Measurements from ENCODE around the gene IRF7.

Gene IRF7

DNA sequence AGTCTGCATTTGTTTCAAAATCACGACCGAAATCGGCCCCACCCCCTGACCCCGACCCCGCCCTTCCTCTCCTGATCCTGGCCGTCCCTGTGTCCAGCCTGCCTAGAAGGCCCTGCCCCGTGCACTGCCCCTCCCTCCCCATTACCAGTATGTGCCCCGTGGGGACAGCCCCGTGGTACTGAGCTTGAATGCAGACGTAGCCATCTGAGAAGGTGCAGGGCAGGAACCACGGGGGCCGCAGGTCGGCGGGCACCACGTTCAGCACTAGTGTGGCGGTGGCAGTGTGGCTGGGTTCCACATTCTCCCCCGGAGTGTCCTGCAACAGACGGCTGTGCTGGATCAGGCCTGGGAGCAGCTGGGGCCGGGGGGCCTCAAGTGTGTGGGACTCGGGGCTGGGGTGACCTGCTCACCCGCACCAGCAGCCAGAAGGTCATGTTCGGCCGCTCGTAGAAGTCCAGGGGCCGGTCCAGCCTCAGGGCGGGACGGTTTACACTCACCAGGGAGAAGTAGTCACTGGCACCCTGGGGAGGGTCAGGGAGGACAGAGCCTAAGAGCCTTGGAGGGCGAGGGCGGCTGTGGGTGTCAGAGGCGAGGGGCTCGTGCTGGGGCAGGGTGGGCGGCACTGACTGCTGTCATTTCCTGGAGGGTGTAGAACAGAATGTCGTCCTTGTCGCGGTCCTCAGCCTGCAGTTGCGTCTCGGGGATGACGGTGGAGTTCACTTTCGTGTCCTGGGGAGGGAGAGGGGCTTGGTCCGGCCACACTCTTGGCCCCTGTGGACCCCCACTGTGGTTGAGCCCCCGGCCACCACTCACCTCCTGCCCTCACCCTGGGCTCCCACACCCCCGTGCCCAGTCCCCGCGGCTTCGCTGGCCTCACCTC lies 5.4 kb upstream of the IRF7 start:
- no peak for DNase-seq

- DNase-seq, result no peak
Measured at GRCh38 chr11:620201-620600, 4.5 kb upstream of the IRF7 start.

DNA sequence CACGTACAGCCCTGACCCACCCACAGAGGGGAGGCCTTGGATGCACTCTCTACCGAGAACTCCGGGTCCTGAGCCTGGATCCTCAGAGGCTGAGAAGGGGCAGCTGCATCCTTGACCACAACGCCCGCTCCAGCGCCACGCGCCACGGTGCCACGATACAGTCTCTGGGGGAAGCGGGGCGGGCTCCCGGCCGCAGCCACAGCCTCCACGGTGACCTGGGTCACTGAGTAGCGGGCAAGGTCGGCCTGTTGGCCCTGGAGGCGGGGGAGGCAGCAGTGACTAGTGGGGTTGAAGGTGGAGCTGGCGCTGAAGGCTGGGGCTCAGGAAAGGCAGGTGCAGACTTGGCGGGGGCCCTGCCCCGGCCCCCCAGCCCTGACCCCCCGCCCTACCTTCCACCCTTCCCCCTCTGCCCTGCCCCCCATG lies 3.9 kb upstream of the IRF7 start:
- no peak for DNase-seq

DNA sequence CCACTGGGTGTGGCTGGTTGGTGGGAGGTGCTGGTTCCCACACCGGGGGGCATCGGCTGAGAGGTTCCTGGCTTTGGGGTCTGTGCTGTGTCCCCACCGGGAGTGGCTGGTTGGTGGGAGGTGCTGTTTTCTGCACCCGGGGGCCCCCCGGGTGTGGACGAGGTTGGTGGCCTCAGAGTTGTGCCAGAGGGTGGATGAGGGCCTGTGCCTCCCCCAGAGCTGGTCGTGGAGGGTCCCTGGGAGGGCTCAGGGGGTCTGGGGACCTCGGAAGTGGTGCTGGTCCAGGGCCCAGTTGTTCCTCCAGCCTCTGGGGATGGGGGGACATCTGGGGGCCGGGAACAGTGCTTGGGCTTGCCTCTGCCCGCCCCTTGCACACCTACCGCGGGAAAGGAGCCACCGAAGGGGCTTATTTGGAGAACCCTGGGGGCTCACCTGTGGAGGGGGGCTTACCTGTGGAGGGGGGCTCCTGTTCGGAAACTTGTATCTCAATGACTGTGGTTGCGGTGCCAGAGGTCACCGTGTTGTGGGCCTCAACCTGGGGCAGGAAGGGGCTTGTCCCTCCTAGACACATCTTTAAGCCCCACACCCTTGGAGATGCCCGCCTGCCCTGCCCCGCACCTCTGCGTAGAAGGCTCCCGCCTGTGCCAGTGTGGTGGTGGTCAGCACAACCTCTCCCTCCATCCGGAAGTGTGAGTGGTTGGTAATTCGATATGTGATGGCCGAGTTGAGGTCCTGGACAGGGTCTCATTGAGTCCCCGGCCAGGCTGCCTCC lies 3.3 kb upstream of the IRF7 start:
- no peak for DNase-seq

- no peak for DNase-seq
Measured at GRCh38 chr11:617912-618682, 2.3 kb upstream of the IRF7 start.

DNA sequence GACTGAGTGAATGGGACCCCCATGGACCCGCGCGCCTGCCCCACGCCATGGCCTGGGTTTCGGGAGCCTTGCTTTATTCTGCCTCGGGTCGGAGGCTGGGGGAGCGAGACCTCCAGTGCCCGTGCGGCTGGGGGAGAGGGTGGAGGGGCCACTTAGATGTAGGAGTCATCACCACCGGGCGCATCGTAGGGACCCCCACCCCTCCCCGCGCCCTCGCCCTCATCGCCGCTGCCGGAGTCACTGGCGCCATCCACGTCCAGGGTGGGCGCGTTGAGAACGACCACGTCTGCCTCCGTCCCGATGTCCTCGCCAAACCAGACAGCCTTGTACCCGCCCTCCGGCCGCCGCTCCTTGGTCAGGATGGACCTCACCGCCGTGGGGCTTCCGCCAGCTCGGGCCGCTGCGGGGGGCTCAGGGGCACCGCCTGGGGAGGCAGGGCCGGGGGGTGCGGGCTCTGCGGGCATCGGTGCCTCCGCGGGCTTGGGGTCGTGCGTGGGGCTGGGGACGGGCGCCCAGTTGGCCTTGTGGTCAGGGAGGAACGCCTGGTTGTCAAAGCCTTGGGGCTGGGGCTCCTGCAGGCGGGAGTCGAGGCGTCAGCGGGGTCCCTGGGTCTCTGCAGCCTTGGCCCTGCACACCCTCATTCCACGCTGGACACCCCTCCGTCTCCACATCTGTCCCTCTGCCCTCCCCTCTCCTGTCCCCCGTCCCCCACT lies 1.6 kb upstream of the IRF7 start:
- DNase-seq, result no peak

DNA sequence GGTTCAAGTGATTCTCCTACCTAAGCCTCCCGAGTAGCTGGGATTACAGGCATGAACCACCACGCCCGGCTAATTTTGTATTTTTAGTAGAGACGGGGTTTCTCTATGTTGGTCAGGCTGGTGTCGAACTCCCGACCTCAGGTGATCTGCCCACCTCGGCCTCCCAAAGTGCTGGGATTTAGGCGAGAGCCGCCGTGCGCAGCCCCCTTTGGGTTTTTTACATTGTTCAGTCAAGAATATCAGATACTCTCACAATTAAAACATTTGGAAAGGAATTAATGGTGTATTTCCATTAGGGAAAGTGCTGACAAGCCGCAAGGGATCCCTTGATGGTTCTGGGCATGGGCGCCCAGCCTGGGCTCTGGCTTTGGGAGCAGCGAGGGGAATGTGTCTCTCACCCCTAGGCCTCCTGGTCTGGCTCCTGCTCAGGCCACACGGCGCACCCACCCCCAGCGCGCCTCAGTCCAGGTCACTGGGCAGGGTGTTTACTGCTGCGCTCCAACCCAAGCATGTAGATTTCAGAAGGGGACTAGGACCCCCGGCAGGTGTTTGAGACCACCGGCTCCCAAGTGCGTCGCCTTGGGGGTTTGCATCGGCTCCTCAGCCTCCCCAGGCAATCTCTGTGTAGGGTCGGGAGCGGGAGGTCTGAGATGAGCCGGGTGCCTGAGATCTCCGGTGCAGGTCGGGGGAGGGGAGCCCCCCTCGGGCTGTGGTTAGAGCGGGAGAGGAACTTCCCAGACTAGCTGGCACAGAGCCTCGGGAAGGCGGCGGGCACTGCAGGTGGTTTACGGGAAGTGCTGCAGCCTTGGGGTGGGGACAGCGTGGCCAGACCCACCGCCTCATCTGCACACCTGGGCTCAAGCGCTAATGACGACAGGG lies 809 bp upstream of the IRF7 start:
- DNase-seq, result no peak

- DNase-seq, result no peak
Measured at GRCh38 chr11:614623-615503, 887 bp downstream of the IRF7 start.

DNA sequence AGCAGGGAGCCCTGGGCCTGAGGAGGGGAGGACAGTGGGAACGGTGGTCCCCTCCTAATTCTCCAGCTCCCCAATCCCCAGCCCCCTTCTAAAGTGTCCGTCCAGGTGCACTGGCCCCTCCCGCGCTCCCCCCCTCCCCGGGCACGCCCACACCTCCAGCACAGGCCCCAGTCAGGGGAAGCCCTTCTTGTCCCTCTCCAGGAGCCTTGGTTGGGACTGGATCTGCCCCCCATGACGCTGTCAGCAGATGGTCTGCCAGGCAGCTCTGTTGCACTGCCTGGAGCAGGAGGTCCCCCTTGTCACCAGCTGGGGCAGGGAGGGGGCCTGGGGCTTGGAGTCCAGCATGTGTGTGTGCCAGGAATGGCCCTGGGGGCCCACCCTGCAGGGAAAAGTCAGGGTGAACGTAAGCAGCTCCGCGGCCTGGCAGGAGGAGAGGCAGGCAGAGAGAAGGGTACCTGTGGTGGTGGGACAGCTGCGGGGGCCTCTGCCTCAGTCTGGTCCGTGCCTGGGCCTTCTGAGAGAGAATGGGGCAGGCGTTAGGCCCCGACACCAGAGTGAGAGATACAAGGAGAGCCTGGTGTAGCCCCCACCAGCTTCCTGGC lies 1.6 kb downstream of the IRF7 start:
- no peak for DNase-seq

DNA sequence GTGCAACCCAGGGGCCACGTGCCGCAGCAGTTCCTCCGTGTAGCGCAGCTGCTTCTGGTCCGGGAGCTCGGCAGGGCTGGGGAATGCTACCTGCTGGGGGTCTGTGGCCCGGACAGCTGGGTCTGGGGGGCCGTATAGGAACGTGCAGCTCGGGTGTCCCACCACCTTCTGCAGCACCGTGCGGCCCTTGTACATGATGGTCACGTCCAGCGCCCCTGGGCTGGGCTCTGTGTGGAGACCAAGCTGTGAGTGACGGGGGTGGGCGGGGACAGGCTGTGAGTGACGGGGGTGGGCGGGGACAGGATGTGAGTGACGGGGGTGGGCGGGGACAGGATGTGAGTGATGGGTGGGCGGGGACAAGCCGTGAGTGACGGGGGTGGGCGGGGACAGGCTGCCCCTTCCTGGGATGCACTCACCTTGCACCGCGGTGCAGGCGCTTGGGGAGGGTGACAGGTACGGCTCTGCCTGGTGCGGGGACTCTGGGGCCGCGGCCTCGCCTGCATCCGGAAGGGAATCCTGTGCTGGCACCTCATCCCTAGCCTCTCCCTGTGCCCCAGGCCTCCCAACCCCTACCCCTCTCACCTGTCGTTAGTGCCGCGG lies 2.3 kb downstream of the IRF7 start:
- DNase-seq, result peak; percentile 13 to 80

DNA sequence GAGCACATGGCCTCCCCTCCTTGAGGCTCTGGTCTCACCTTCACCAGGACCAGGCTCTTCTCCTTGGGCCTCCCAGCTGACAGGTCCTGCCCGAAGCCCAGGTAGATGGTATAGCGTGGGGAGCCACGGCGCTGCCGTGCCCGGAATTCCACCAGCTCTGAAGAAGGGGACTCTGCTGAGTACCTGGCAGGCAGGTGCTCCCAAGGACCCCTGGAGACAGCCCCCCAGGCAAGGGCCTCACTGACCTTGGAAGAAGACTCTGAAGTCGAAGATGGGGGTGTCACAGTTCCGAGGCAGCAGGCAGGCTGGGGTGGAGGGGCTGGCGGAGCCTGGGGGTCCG lies 2.8 kb downstream of the IRF7 start:
- DNase-seq, result no peak

DNA sequence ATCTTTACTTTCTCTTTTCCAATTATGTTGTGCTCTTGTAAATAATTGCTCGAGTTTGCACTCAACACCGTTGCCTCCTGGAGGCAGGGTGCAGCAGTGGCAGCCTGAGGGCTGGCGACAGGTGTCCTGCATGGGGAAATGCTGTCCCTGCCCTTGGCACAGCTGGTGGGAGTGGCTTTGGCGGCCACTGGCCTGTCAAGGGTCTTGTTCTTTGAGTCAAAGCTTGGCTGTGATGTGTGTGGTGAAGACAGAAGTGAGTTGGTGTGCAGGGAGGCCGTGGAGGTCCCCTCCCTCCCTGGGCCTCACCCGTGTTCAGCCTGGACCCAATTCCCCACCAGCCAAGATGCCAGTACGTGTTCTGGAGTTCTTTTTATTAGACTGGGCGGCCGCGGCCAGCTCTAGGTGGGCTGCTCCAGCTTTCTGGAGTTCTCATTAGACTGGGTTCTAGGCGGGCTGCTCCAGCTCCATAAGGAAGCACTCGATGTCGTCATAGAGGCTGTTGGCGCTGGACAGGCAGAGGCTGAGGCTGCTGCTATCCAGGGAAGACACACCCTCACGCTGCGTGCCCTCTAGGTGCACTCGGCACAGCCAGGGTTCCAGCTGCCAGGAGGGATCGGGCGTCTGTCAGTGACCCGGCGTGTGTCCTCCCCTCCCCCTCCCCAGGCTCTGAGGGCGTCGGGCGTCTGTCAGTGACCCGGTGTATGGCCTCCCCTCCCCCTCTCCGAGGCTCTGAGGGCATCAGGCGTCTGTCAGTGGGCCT lies 3.4 kb downstream of the IRF7 start:
- DNase-seq, result no peak

DNA sequence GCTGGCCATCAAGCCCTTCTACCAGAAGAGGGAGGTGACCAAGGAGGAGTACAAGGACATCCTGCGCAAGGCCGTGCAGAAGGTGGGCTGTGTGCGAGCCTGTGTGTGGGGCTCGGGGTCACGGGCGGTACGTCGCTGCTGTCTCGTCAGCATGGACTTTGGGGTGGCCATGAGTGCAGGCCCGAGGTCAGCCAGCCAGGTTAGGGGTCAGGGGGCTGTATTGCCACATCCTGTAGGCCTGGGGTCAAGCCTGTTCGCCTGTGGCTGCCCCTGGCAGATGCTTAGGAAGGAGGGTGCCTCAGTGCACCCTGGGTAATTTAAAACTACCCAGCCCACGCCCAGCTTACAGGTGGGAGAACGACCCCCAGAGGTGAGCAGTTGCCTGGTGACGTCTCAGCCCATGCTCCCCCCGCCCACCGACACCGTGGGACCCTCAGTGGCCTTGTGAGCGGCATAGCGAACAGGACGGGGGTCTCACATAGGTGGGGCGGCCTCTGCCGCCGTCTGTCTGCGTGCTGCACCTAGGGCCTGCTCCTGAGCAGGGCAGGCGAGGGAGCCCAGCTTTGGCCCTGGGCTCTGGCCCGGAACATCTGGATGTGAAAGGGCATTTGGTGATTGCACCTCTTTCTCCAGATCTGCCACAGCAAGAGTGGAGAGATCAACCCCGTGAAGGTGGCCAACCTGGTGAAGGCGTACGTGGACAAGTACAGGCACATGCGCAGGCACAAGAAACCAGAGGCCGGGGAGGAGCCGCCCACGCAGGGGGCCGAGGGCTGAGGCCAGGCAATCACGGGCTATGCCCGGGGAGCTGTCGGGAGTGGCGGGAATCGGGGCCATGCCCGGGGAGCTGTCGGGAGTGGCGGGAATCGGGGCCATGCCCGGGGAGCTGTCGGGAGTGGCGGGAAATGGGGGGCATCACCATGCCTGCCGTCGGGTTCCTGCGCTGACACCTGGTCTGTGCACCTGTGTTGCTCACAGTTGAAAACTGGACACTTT lies 4.5 kb downstream of the IRF7 start:
- no peak for DNase-seq

GRCh38 chr11:610146-610801 lies 5.5 kb downstream of the IRF7 start:
- DNase-seq, result no peak

DNA sequence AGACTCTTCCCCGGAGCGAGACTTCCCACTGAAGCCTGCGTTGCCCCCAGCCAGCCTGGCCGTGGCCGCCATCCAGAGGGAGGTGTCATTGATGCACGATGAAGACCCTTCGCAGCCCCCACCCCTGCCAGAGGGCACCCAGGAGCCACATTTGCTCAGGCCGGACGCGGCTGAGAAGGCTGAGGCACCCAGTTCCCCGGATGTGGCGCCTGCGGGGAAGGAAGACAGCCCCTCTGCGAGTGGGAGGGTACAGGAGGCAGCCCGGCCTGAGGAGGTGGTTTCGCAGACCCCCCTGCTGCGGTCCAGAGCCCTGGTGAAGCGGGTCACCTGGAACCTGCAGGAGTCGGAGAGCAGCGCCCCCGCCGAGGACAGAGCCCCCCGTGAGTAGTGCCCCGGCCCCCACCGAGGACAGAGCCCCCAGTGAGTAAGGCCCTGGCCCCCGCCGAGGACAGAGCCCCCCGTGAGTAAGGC lies 6.4 kb downstream of the IRF7 start:
- no peak for DNase-seq

- DNase-seq, result no peak
Measured at GRCh38 chr11:608791-609251, 6.9 kb downstream of the IRF7 start.

All from NCI-H187 (cell line).